HL-60 (cell line): ENCODE results near the gene RALB.

Source experiments
- DNase-seq, 2 experiments: peaks; one replicate each; pipeline ENCODE4 v3.0.0-alpha.2; 2010 to 2020; ENCODE audit warnings: low read depth in 1 of 2, low spot score in 1 of 2
- H3K27ac ChIP-seq: fragments of 250-450 bp; sonication (Bioruptor Pico); replicated peaks from 2 replicates; pipeline ENCODE4 v1.5.1; 2020; ENCODE audit warnings: mild to moderate bottlenecking, moderate library complexity
- H3K27me3 ChIP-seq: fragments of 250-450 bp; sonication (Bioruptor Pico); 2 replicates; pipeline ENCODE4 v1.5.1; 2021; ENCODE audit warnings: mild to moderate bottlenecking, moderate library complexity; ENCODE audit not compliant: insufficient read depth, poor library complexity, severe bottlenecking
- H3K4me3 ChIP-seq: replicated peaks from 2 replicates; pipeline ENCODE4 v1.5.1; 2011; ENCODE audit warnings: mild to moderate bottlenecking, control low read depth, low read length; ENCODE audit not compliant: insufficient read depth
- GABPA ChIP-seq: IDR thresholded peaks from 2 replicates; pipeline ENCODE4 v1.6.1; 2012; ENCODE audit warnings: low read depth
- POLR2AphosphoS5 ChIP-seq: IDR thresholded peaks from 2 replicates; pipeline ENCODE4 v1.6.1; 2012; ENCODE audit warnings: low read depth
- SPI1 ChIP-seq: IDR thresholded peaks from 2 replicates; pipeline ENCODE4 v1.6.1; 2012; ENCODE audit warnings: low read depth, mild to moderate bottlenecking, borderline replicate concordance
- TF ChIP-seq, protein P1 (sequence below): IDR thresholded peaks from 2 replicates; pipeline ENCODE4 v1.6.1; 2012; ENCODE audit warnings: low read depth; ENCODE audit not compliant: insufficient replicate concordance
- TF ChIP-seq, protein P2 (sequence below): IDR thresholded peaks from one replicate; pipeline ENCODE4 v1.5.1; 2011; ENCODE audit warnings: low read length, control low read depth, inconsistent platforms; ENCODE audit not compliant: insufficient read depth

Gene RALB

DNA sequence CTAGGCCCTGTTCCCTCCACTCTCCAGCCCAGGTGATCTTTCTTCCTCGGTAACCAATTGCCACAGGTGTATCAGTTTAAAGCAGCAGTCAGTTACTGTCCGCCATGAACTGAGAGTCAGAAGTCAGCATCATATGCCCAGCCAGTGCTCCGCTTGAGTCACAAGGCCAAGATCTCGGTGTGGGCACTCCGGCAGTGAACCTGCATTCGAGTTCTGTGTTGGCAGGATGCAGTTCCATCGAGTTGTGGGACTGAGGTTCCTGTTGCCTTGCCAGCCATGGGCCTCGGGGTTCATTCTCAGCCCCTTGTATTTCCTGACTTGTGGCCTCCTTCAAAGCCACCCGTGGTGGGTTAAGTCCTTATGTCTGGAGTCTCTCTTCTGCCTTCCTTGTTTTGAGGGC lies 26.3 kb upstream of the RALB start:
- no peaks in the 10 kb centered on the region for H3K27me3 ChIP-seq
- TF ChIP-seq SPI1: no peak
- no peak for TF ChIP-seq POLR2AphosphoS5

DNA sequence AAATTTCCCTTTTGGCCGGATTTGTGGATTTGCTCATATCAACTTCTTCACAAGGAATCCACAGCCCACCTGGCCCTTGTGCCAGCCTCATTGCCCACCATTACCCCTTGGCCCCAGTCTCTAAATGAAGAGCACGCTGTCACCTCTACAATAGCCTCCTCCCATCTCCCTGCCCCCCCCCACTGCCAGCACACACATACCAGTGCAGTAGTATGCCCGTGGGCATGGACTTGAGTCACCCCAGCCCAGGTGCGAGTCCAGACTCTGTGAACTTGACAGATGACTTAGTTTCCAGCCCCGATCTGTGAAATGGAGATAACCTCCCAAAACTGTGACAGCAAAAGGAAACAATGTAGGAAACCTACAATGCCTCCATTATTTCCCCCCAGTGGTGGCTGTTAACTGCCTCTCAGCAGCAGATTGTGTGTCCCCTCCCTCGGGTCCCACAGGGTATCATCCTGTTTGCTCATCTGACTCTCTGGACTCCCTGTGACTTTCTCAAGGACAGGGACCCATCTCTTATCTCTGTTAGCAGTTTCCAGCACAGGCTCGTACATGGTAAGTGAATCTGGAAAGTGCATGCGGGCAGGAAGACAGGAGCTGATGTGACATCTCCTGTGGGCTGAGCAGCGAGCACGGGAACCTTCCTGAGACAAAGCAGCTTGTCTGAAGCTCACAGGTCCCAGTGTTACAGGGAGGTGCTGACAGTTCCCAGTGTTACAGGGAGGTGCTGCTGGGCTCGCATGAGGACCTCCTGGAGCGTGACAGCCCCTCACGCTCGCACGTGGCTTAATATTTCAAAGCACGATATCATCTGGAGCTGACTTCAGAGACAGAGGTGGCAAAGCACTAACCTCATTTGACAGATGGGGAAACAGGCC lies 25.3 kb upstream of the RALB start:
- H3K4me3 ChIP-seq: no peak overlapping the region
- TF ChIP-seq, protein P1, sequence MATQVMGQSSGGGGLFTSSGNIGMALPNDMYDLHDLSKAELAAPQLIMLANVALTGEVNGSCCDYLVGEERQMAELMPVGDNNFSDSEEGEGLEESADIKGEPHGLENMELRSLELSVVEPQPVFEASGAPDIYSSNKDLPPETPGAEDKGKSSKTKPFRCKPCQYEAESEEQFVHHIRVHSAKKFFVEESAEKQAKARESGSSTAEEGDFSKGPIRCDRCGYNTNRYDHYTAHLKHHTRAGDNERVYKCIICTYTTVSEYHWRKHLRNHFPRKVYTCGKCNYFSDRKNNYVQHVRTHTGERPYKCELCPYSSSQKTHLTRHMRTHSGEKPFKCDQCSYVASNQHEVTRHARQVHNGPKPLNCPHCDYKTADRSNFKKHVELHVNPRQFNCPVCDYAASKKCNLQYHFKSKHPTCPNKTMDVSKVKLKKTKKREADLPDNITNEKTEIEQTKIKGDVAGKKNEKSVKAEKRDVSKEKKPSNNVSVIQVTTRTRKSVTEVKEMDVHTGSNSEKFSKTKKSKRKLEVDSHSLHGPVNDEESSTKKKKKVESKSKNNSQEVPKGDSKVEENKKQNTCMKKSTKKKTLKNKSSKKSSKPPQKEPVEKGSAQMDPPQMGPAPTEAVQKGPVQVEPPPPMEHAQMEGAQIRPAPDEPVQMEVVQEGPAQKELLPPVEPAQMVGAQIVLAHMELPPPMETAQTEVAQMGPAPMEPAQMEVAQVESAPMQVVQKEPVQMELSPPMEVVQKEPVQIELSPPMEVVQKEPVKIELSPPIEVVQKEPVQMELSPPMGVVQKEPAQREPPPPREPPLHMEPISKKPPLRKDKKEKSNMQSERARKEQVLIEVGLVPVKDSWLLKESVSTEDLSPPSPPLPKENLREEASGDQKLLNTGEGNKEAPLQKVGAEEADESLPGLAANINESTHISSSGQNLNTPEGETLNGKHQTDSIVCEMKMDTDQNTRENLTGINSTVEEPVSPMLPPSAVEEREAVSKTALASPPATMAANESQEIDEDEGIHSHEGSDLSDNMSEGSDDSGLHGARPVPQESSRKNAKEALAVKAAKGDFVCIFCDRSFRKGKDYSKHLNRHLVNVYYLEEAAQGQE: no peak
- TF ChIP-seq POLR2AphosphoS5 (no peak), GABPA (no peak), SPI1 (no peak)
- TF ChIP-seq, protein P2, sequence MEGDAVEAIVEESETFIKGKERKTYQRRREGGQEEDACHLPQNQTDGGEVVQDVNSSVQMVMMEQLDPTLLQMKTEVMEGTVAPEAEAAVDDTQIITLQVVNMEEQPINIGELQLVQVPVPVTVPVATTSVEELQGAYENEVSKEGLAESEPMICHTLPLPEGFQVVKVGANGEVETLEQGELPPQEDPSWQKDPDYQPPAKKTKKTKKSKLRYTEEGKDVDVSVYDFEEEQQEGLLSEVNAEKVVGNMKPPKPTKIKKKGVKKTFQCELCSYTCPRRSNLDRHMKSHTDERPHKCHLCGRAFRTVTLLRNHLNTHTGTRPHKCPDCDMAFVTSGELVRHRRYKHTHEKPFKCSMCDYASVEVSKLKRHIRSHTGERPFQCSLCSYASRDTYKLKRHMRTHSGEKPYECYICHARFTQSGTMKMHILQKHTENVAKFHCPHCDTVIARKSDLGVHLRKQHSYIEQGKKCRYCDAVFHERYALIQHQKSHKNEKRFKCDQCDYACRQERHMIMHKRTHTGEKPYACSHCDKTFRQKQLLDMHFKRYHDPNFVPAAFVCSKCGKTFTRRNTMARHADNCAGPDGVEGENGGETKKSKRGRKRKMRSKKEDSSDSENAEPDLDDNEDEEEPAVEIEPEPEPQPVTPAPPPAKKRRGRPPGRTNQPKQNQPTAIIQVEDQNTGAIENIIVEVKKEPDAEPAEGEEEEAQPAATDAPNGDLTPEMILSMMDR: no peak
- H3K27me3 ChIP-seq: no peaks in the 10 kb centered on the region
- H3K27ac ChIP-seq: no peak overlapping the region
- no peak for DNase-seq

More for the DNA sequence above, 26.3 kb upstream of the RALB start:
- no peak overlapping the region for H3K4me3 ChIP-seq
- no peak overlapping the region for H3K27ac ChIP-seq
- no peak for DNase-seq

- no peak overlapping the region for H3K4me3 ChIP-seq
- no peaks in the 10 kb centered on the region for H3K27me3 ChIP-seq
- no peak overlapping the region for H3K27ac ChIP-seq
- no peak for DNase-seq
- TF ChIP-seq, protein P1: no peak
- TF ChIP-seq GABPA: no peak
These were observed 24.1 kb upstream of the RALB start for GRCh38 chr2:120228503-120228902.

DNA sequence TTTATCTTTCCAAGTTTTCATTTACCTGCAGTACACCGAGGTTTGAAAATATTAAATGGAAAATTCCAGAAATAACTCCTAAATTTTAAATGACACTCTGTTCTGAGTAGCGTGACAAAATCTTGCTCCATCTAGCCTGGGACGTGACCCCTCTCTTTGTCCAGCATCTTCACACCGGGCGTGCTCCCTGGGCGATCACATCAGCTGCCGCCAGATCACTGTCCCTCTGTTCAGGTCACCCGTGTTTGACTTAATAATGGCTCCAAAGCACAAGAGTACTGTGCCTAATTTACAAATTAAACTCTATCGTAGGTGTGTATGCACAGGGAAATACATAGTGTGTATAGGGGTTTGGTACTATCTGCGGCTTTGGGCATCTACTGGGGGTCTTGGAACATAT lies 23.3 kb upstream of the RALB start:
- Histone ChIP-seq H3K4me3 (no peak overlapping the region), H3K27me3 (no peaks in the 10 kb centered on the region), H3K27ac (no peak overlapping the region)
- TF ChIP-seq SPI1 (no peak), POLR2AphosphoS5 (no peak), GABPA (no peak)
- TF ChIP-seq, protein P2: no peak
- TF ChIP-seq, protein P1: no peak
- DNase-seq: no peak
